ENCODE results near the gene CPLX3.

GRCh38 chr15:74851960-74852359 is 25.5 kb downstream of the CPLX3 start:
- TF ChIP-seq CTCF (IDR thresholded peaks at IDR 0.05) (no peak), POLR2A (IDR thresholded peaks at IDR 0.05) (no peak)

Data from uterus (tissue), 2 donors.